ENCODE results near the gene METTL1.

DNA sequence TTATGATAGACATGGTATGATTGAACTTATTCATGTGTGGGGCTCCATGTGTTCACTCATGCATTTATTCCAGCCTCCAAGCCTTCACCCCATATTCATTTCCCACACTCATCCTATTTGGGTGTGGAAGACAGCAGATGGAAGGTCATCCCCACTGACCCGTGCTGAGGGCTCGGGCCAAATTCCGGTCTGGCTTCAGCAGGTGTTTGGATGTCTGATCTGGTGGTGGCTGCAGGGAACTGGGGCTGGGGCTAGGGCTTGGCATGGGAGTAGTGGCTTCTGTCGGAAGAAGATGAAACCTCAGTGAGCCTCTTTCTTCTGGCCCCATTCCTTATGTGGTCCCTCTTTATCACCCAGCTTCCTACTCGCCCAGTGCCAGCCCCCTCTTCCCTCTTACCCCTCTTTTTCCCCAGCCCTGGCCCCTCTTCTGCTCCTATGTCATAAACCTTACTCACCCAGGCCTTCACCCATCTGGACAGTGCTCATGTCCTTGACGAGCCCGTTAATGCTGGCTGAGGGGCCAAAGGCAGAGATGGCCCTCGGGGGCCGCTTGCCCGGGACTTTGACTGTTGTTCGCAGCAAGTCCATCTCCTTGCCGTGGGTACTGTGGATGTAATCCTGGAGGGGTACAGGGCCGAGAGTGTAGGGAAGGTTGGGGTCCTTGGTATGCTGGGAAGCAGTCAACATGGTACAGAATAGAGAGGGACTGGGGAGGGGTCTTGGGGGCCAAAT lies 41.4 kb downstream of the METTL1 start:
- TF ChIP-seq CTCF (conservative IDR thresholded peaks at IDR 0.05; ENCODE audit: low read depth in 2 of 2) (no peak), POLR2AphosphoS5 (IDR thresholded peaks at IDR 0.05; ENCODE audit: low read depth) (no peak), REST (IDR thresholded peaks at IDR 0.05; ENCODE audit: unreplicated experiment) (no peak), EZH2phosphoT487 (IDR thresholded peaks at IDR 0.05; ENCODE audit: unreplicated experiment) (no peak)
